ENCODE measurements around the gene MIPOL1. TPM values are rescaled to one million over a fixed set of nuclear protein-coding genes. Genes with fewer than 3 reads are reported as not detected.

MIPOL1 gene
- total and polyA plus RNA-seq, 2 of the 4 experiments (the other 2 are of a cell fraction) = 2.7 to 5.9 TPM

DNA sequence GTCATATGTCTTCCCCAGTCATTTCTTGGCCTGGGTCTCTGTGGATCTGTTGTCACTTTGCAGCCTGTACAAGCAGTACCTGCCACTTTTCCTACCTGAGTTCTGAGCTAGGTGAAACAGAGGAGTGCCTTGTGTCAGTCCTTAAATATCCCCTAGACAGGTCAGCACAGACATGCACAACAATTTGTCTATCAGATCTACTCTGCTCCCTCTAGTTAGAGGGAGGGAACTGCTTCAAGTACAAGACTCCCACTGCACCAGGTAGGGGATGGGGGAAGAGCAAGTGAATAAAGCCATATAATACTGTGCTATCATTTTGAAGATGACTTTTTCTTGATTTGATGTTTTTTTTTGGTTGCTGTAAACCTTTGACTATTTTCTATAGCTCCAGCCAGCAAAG lies 39.4 kb downstream of the MIPOL1 start:
- CTCF ChIA-PET = interaction anchor here (1.3 kb wide), 1 partner anchor 358 kb away, joined by 6 read pairs; the partner anchor contains the start of genes FOXA1 and TTC6
- H2BK15ac ChIP-seq (ENCODE audit: low read depth, low read length) = no peak overlapping the region
- H3K18ac ChIP-seq (ENCODE audit: low read depth, low read length) = no peak overlapping the region

More for the DNA sequence above, 39.4 kb downstream of the MIPOL1 start:
- Histone ChIP-seq H3K4me3 (ENCODE audit: insufficient read depth, low read depth, low read length) (no peak overlapping the region), H2AFZ (replicated peaks; ENCODE audit: low read length, poor library complexity) (no peak overlapping the region), H3K36me3 (ENCODE audit: control insufficient read depth, insufficient read depth, low read length) (no peaks in the 10 kb centered on the region), H2AK5ac (ENCODE audit: low read depth, low read length) (no peak overlapping the region), H3K9me3 (ENCODE audit: control insufficient read depth, insufficient read depth, low read length) (no peaks in the 10 kb centered on the region), H4K5ac (ENCODE audit: low read depth, low read length) (no peak overlapping the region), H2AK9ac (replicated peaks; ENCODE audit: low read depth, low read length, poor library complexity) (no peak overlapping the region), H2BK5ac (ENCODE audit: low read depth, low read length, poor library complexity, severe bottlenecking) (no peak overlapping the region), H2BK20ac (ENCODE audit: low read depth, low read length) (no peak overlapping the region; the same call in 1 of the 2 replicates), H3K56ac (ENCODE audit: extremely low read depth, insufficient read depth, low read length) (no peak overlapping the region; the same call in 1 of the 2 replicates), H4K91ac (ENCODE audit: insufficient read depth, low read depth, low read length) (no peak overlapping the region), H3K27me3 (ENCODE audit: control insufficient read depth, insufficient read depth, low read length) (no peaks in the 10 kb centered on the region), H4K20me1 (ENCODE audit: insufficient read depth, low read length) (no peaks in the 10 kb centered on the region), H4K8ac (ENCODE audit: low read depth in 2 of 2, low read length in 2 of 2) (no peak overlapping the region), H3K14ac (replicated peaks; ENCODE audit: low read depth, low read length) (no peak overlapping the region), H3K9me1 (ENCODE audit: insufficient read depth, low read length) (0 out of 2 replicates have a peak, but pooled peaks cover 3% of the 10 kb centered on the region), H3K79me1 (ENCODE audit: low read depth in 1 of 2, low read length in 2 of 2) (peaks cover 9 to 11% of the 10 kb centered on the region in 2 experiments; a peak in 2 of 4 replicates), H3K9ac (ENCODE audit: low read depth, low read length) (no peak overlapping the region), H3K4me2 (ENCODE audit: low read depth, low read length) (no peak overlapping the region), H3K23ac (ENCODE audit: low read depth, low read length) (no peak overlapping the region), H3K27ac (ENCODE audit: insufficient read depth, low read length) (no peak overlapping the region), H2BK120ac (ENCODE audit: low read depth, low read length) (no peak overlapping the region), H3K4ac (ENCODE audit: low read depth, low read length) (no peak overlapping the region), H3K4me1 (ENCODE audit: control insufficient read depth, insufficient read depth, low read length) (no peaks in the 10 kb centered on the region)
- in situ Hi-C loops (cut with MboI; ENCODE audit: low sequenced_read_pairs) = no loop called here
- intact Hi-C loops (cut with micrococcal nuclease) = no loop called here
- no peak for DNase-seq
- BruUV-seq (replicated peaks) = no TSS peak
- no peak for ATAC-seq (ENCODE audit: low read depth)
- POLR2A ChIA-PET (ENCODE audit: unreplicated experiment) = no interaction called here
- TF ChIP-seq, protein P1, sequence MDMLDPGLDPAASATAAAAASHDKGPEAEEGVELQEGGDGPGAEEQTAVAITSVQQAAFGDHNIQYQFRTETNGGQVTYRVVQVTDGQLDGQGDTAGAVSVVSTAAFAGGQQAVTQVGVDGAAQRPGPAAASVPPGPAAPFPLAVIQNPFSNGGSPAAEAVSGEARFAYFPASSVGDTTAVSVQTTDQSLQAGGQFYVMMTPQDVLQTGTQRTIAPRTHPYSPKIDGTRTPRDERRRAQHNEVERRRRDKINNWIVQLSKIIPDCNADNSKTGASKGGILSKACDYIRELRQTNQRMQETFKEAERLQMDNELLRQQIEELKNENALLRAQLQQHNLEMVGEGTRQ (IDR thresholded peaks at IDR 0.05; ENCODE audit: low read depth, low read length) = no peak
- TF ChIP-seq, protein P2, sequence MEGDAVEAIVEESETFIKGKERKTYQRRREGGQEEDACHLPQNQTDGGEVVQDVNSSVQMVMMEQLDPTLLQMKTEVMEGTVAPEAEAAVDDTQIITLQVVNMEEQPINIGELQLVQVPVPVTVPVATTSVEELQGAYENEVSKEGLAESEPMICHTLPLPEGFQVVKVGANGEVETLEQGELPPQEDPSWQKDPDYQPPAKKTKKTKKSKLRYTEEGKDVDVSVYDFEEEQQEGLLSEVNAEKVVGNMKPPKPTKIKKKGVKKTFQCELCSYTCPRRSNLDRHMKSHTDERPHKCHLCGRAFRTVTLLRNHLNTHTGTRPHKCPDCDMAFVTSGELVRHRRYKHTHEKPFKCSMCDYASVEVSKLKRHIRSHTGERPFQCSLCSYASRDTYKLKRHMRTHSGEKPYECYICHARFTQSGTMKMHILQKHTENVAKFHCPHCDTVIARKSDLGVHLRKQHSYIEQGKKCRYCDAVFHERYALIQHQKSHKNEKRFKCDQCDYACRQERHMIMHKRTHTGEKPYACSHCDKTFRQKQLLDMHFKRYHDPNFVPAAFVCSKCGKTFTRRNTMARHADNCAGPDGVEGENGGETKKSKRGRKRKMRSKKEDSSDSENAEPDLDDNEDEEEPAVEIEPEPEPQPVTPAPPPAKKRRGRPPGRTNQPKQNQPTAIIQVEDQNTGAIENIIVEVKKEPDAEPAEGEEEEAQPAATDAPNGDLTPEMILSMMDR (conservative IDR thresholded peaks at IDR 0.05; ENCODE audit: low read depth, low read length) = no peak
- TF ChIP-seq POLR2A (IDR thresholded peaks at IDR 0.05; ENCODE audit: low read depth, low read length) = no peak
- no peak for TF ChIP-seq MAFK (IDR thresholded peaks at IDR 0.05; ENCODE audit: low read depth, low read length)
- no peak for TF ChIP-seq CHD1 (IDR thresholded peaks at IDR 0.05; ENCODE audit: low read depth, low read length)
- TF ChIP-seq MAZ (IDR thresholded peaks at IDR 0.05; ENCODE audit: borderline replicate concordance, low read depth, low read length) = no peak
- TF ChIP-seq FOS (IDR thresholded peaks at IDR 0.05; ENCODE audit: low read depth, low read length) = no peak
- TF ChIP-seq SMC3 (IDR thresholded peaks at IDR 0.05; ENCODE audit: low read depth, low read length) = no peak
- no peak for TF ChIP-seq RCOR1 (IDR thresholded peaks at IDR 0.05; ENCODE audit: insufficient replicate concordance, low read length)
- TF ChIP-seq ELK1 (IDR thresholded peaks at IDR 0.05; ENCODE audit: borderline replicate concordance, low read depth, low read length) = no peak
- TF ChIP-seq MXI1 (IDR thresholded peaks at IDR 0.05; ENCODE audit: borderline replicate concordance, low read depth, low read length) = no peak
- TF ChIP-seq CEBPB (IDR thresholded peaks at IDR 0.05; ENCODE audit: low read depth, low read length) = no peak
- no peak for TF ChIP-seq RFX5 (IDR thresholded peaks at IDR 0.05; ENCODE audit: low read depth, low read length)
- dilution Hi-C loops (cut with HindIII; ENCODE audit: low sequenced_read_pairs, unreplicated experiment) = no loop called here
